ENCODE data around the gene FOLR1.
"Not testable (repeated sequence)": the region's sequence is repeated elsewhere in the genome, so short reads cannot be mapped to it uniquely, and the experiment has no call there.

Gene FOLR1

GRCh38 chr11:72191961-72192381, at the start of gene FOLR1:
Gene FOLR1, plus strand, starts transcription at chr11:72192140. Its CDS starts 34 bp downstream, at chr11:72192174.
- peak; percentile 36 for DNase-seq (ENCODE audit: low read depth)

GRCh38 chr11:72142543-72142942, 49.4 kb upstream of the FOLR1 start:
- not testable (repeated sequence) for DNase-seq (ENCODE audit: low read depth)

GRCh38 chr11:72144807-72145565, 47.0 kb upstream of the FOLR1 start:
- DNase-seq (ENCODE audit: low read depth): peak; percentile 99

- no peak for DNase-seq (ENCODE audit: low read depth)
Observed at GRCh38 chr11:72146625-72147024, 45.3 kb upstream of the FOLR1 start.

GRCh38 chr11:72150882-72151281, 41.1 kb upstream of the FOLR1 start:
- DNase-seq (ENCODE audit: low read depth): no peak

GRCh38 chr11:72153874-72154273, 38.1 kb upstream of the FOLR1 start:
- not testable (repeated sequence) for DNase-seq (ENCODE audit: low read depth)

- no peak for DNase-seq (ENCODE audit: low read depth)
Observed at GRCh38 chr11:72154816-72155215, 37.1 kb upstream of the FOLR1 start.

GRCh38 chr11:72155751-72156150, 36.2 kb upstream of the FOLR1 start:
- no peak for DNase-seq (ENCODE audit: low read depth)

- DNase-seq (ENCODE audit: low read depth): no peak
Observed at GRCh38 chr11:72157131-72157530, 34.8 kb upstream of the FOLR1 start.

- peak; percentile 44 for DNase-seq (ENCODE audit: low read depth)
Observed at GRCh38 chr11:72160319-72160718, 31.6 kb upstream of the FOLR1 start.

GRCh38 chr11:72162891-72163492, 28.9 kb upstream of the FOLR1 start:
- no peak for DNase-seq (ENCODE audit: low read depth)

- not testable (repeated sequence) for DNase-seq (ENCODE audit: low read depth)
Observed at GRCh38 chr11:72164187-72164586, 27.8 kb upstream of the FOLR1 start.

GRCh38 chr11:72169046-72169555, 22.8 kb upstream of the FOLR1 start:
- DNase-seq (ENCODE audit: low read depth): not testable (repeated sequence)

GRCh38 chr11:72169754-72170153, 22.2 kb upstream of the FOLR1 start:
- DNase-seq (ENCODE audit: low read depth): not testable (repeated sequence)

- DNase-seq (ENCODE audit: low read depth): not testable (repeated sequence)
Observed at GRCh38 chr11:72172043-72172442, 19.9 kb upstream of the FOLR1 start.

GRCh38 chr11:72173291-72173690, 18.6 kb upstream of the FOLR1 start:
- no peak for DNase-seq (ENCODE audit: low read depth)

- DNase-seq (ENCODE audit: low read depth): no peak
Observed at GRCh38 chr11:72174302-72175070, 17.5 kb upstream of the FOLR1 start.

GRCh38 chr11:72177656-72178055, 14.3 kb upstream of the FOLR1 start:
- no peak for DNase-seq (ENCODE audit: low read depth)

GRCh38 chr11:72179049-72179803, 12.7 kb upstream of the FOLR1 start:
- DNase-seq (ENCODE audit: low read depth): no peak

GRCh38 chr11:72179804-72180396, 12.0 kb upstream of the FOLR1 start:
- peak; percentile 56 for DNase-seq (ENCODE audit: low read depth)

- DNase-seq (ENCODE audit: low read depth): not testable (repeated sequence)
Observed at GRCh38 chr11:72180892-72181552, 10.9 kb upstream of the FOLR1 start.

Data from ELR (cell line).